OCI-LY3 (cell line): ENCODE results near the gene ATP6V1G2.

Source experiments
- EZH2phosphoT487 ChIP-seq: fragments of 200-600 bp; shearing (Covaris generic); IDR thresholded peaks from 2 replicates; pipeline ENCODE4 v1.6.1; 2018; ENCODE audit warnings: antibody characterized with exemption, mixed run types, low read depth
- TF ChIP-seq, protein P1 (sequence below): fragments of 200-600, 300-600 bp; sonication (generic); IDR thresholded peaks from 2 replicates; pipeline ENCODE4 v1.5.1; 2014; ENCODE audit warnings: antibody characterized with exemption, low read length, low read depth

GRCh38 chr6:31525932-31526591, 20.3 kb downstream of the ATP6V1G2 start:
- TF ChIP-seq, protein P1, sequence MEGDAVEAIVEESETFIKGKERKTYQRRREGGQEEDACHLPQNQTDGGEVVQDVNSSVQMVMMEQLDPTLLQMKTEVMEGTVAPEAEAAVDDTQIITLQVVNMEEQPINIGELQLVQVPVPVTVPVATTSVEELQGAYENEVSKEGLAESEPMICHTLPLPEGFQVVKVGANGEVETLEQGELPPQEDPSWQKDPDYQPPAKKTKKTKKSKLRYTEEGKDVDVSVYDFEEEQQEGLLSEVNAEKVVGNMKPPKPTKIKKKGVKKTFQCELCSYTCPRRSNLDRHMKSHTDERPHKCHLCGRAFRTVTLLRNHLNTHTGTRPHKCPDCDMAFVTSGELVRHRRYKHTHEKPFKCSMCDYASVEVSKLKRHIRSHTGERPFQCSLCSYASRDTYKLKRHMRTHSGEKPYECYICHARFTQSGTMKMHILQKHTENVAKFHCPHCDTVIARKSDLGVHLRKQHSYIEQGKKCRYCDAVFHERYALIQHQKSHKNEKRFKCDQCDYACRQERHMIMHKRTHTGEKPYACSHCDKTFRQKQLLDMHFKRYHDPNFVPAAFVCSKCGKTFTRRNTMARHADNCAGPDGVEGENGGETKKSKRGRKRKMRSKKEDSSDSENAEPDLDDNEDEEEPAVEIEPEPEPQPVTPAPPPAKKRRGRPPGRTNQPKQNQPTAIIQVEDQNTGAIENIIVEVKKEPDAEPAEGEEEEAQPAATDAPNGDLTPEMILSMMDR, result no peak
- TF ChIP-seq EZH2phosphoT487, result no peak
